Vagina (tissue), 2 donors: ENCODE results near the gene RAB4A.

Source experiments
- POLR2A ChIP-seq, 2 donors: fragments of 450-650 bp; IDR thresholded peaks; one replicate each; pipeline ENCODE4 v1.6.1; 2017; ENCODE audit warnings: antibody characterized with exemption in 2 of 2, mild to moderate bottlenecking in 2 of 2, moderate library complexity in 2 of 2
- POLR2AphosphoS5 ChIP-seq, 2 donors: sonication (generic); formaldehyde crosslinking; IDR thresholded peaks; one replicate each; pipeline ENCODE4 v1.9.0; 2017; ENCODE audit warnings: antibody characterized with exemption in 2 of 2, mild to moderate bottlenecking in 2 of 2, low read depth in 1 of 2; ENCODE audit not compliant: insufficient read depth in 1 of 2
- TF ChIP-seq, protein P1 (sequence below), 3 experiments: fragments of 450-650 bp in 2 of 3; fragments of 200-600 bp in 1 of 3; sonication (generic) in 1 of 3; IDR thresholded peaks; one replicate each; pipeline ENCODE4 v1.5.1; 2017 to 2019; ENCODE audit warnings: antibody characterized with exemption in 3 of 3, mild to moderate bottlenecking in 2 of 3, moderate library complexity in 2 of 3

DNA sequence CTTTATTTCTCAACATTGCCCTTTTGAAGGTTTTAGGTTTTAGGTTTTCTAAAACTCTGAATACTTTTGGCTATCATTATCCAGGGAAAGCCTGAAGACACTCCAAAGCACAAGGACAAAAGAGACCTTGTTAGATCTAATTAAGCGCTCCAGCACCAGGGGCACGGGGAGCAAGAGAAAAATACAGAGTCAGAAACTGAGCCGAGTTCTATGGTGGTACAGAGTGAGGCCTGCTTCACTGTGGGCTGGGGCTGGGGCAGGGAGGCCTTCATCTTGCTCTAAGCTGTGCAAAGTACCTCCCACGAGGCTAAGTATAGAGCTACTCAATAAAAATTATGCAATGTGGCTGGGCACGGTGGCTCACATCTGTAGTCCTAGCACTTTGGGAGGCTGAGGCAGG is 19.7 kb upstream of the RAB4A start:
- TF ChIP-seq POLR2A (IDR thresholded peaks at IDR 0.05) (no peak), POLR2AphosphoS5 (IDR thresholded peaks at IDR 0.05; ENCODE audit: insufficient read depth in 1 of 2, low read depth in 1 of 2) (no peak)
- TF ChIP-seq, protein P1, sequence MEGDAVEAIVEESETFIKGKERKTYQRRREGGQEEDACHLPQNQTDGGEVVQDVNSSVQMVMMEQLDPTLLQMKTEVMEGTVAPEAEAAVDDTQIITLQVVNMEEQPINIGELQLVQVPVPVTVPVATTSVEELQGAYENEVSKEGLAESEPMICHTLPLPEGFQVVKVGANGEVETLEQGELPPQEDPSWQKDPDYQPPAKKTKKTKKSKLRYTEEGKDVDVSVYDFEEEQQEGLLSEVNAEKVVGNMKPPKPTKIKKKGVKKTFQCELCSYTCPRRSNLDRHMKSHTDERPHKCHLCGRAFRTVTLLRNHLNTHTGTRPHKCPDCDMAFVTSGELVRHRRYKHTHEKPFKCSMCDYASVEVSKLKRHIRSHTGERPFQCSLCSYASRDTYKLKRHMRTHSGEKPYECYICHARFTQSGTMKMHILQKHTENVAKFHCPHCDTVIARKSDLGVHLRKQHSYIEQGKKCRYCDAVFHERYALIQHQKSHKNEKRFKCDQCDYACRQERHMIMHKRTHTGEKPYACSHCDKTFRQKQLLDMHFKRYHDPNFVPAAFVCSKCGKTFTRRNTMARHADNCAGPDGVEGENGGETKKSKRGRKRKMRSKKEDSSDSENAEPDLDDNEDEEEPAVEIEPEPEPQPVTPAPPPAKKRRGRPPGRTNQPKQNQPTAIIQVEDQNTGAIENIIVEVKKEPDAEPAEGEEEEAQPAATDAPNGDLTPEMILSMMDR (IDR thresholded peaks at IDR 0.05), result no peak
